Activated naive CD4-positive, alpha-beta T cell treated with anti-CD3 and anti-CD28 coated beads, Interleukin-2, amount 50 U/mL, for 24 hours (primary cell): ENCODE data around the gene ATP1A2.
"Not testable (repeated sequence)": the region's sequence is repeated elsewhere in the genome, so short reads cannot be mapped to it uniquely, and the experiment has no call there.

Experiments used
- H3K27ac Mint-ChIP-seq: one replicate; pipeline ENCODE4 v1.8.0; 2021; ENCODE audit warnings: mild to moderate bottlenecking, mixed read lengths
- H3K27me3 Mint-ChIP-seq: one replicate; pipeline ENCODE4 v1.8.0; 2021; ENCODE audit warnings: mixed read lengths
- H3K36me3 Mint-ChIP-seq: one replicate; pipeline ENCODE4 v1.8.0; 2021; ENCODE audit warnings: mixed read lengths
- H3K4me1 Mint-ChIP-seq: one replicate; pipeline ENCODE4 v1.8.0; 2021; ENCODE audit warnings: mixed read lengths
- H3K4me3 Mint-ChIP-seq: one replicate; pipeline ENCODE4 v1.8.0; 2021; ENCODE audit warnings: mild to moderate bottlenecking, mixed read lengths
- H3K9me3 Mint-ChIP-seq: one replicate; pipeline ENCODE4 v1.8.0; 2021; ENCODE audit warnings: mixed read lengths

ATP1A2 gene

GRCh38 chr1:160124705-160125478, 9.3 kb downstream of the ATP1A2 start:
- Mint-ChIP-seq H3K27me3 (no peaks in the 10 kb centered on the region), H3K4me1 (no peaks in the 10 kb centered on the region), H3K36me3 (no peaks in the 10 kb centered on the region), H3K9me3 (no peaks in the 10 kb centered on the region), H3K4me3 (no peak overlapping the region), H3K27ac (no peak overlapping the region)

GRCh38 chr1:160125746-160126145, 10.2 kb downstream of the ATP1A2 start:
- Mint-ChIP-seq H3K4me3 (no peak overlapping the region), H3K9me3 (no peaks in the 10 kb centered on the region), H3K27me3 (peaks cover 2% of the 10 kb centered on the region), H3K27ac (no peak overlapping the region), H3K4me1 (no peaks in the 10 kb centered on the region), H3K36me3 (no peaks in the 10 kb centered on the region)

GRCh38 chr1:160126342-160126741, 10.8 kb downstream of the ATP1A2 start:
- not testable (repeated sequence) for H3K9me3 Mint-ChIP-seq, H3K27me3 Mint-ChIP-seq, H3K27ac Mint-ChIP-seq, H3K36me3 Mint-ChIP-seq, H3K4me1 Mint-ChIP-seq, H3K4me3 Mint-ChIP-seq

- Mint-ChIP-seq H3K27me3 (peaks cover 6% of the 10 kb centered on the region), H3K4me3 (no peak overlapping the region), H3K4me1 (no peaks in the 10 kb centered on the region), H3K36me3 (no peaks in the 10 kb centered on the region), H3K9me3 (no peaks in the 10 kb centered on the region), H3K27ac (no peak overlapping the region)
These were observed 11.8 kb downstream of the ATP1A2 start for GRCh38 chr1:160127381-160127780.

- no peak overlapping the region for H3K27ac Mint-ChIP-seq
- H3K27me3 Mint-ChIP-seq = peaks cover 6% of the 10 kb centered on the region
- no peak overlapping the region for H3K4me3 Mint-ChIP-seq
- H3K36me3 Mint-ChIP-seq = no peaks in the 10 kb centered on the region
- H3K4me1 Mint-ChIP-seq = no peaks in the 10 kb centered on the region
- no peaks in the 10 kb centered on the region for H3K9me3 Mint-ChIP-seq
These were observed 12.4 kb downstream of the ATP1A2 start for GRCh38 chr1:160127865-160128523.

GRCh38 chr1:160128636-160129035, 13.1 kb downstream of the ATP1A2 start:
- Mint-ChIP-seq H3K4me1 (no peaks in the 10 kb centered on the region), H3K9me3 (no peaks in the 10 kb centered on the region)

GRCh38 chr1:160129046-160129445, 13.5 kb downstream of the ATP1A2 start:
- Mint-ChIP-seq H3K27me3 (peaks cover 6% of the 10 kb centered on the region), H3K9me3 (no peaks in the 10 kb centered on the region), H3K36me3 (no peaks in the 10 kb centered on the region), H3K27ac (no peak overlapping the region), H3K4me1 (no peaks in the 10 kb centered on the region), H3K4me3 (no peak overlapping the region)

More at GRCh38 chr1:160128636-160129035, 13.1 kb downstream of the ATP1A2 start:
- Mint-ChIP-seq H3K27ac (no peak overlapping the region), H3K27me3 (peaks cover 6% of the 10 kb centered on the region), H3K4me3 (no peak overlapping the region), H3K36me3 (no peaks in the 10 kb centered on the region)

- H3K27me3 Mint-ChIP-seq = peaks cover 6% of the 10 kb centered on the region
- no peak overlapping the region for H3K4me3 Mint-ChIP-seq
- H3K9me3 Mint-ChIP-seq = no peaks in the 10 kb centered on the region
- no peak overlapping the region for H3K27ac Mint-ChIP-seq
- no peaks in the 10 kb centered on the region for H3K36me3 Mint-ChIP-seq
- no peaks in the 10 kb centered on the region for H3K4me1 Mint-ChIP-seq
These were observed 14.0 kb downstream of the ATP1A2 start for GRCh38 chr1:160129558-160129957.

GRCh38 chr1:160129966-160130365, 14.4 kb downstream of the ATP1A2 start:
- Mint-ChIP-seq H3K4me3 (no peak overlapping the region), H3K36me3 (no peaks in the 10 kb centered on the region), H3K9me3 (no peaks in the 10 kb centered on the region), H3K4me1 (no peaks in the 10 kb centered on the region), H3K27ac (no peak overlapping the region), H3K27me3 (peaks cover 6% of the 10 kb centered on the region)

GRCh38 chr1:160130486-160130885, 14.9 kb downstream of the ATP1A2 start:
- no peak overlapping the region for H3K4me3 Mint-ChIP-seq
- peaks cover 6% of the 10 kb centered on the region for H3K27me3 Mint-ChIP-seq
- no peaks in the 10 kb centered on the region for H3K4me1 Mint-ChIP-seq
- H3K27ac Mint-ChIP-seq = no peak overlapping the region
- H3K36me3 Mint-ChIP-seq = no peaks in the 10 kb centered on the region
- no peaks in the 10 kb centered on the region for H3K9me3 Mint-ChIP-seq

- Mint-ChIP-seq H3K27me3 (peaks cover 6% of the 10 kb centered on the region), H3K27ac (no peak overlapping the region), H3K9me3 (no peaks in the 10 kb centered on the region), H3K4me1 (no peaks in the 10 kb centered on the region), H3K36me3 (no peaks in the 10 kb centered on the region), H3K4me3 (no peak overlapping the region)
These were observed 15.4 kb downstream of the ATP1A2 start for GRCh38 chr1:160130939-160131338.

- H3K36me3 Mint-ChIP-seq = no peaks in the 10 kb centered on the region
- H3K9me3 Mint-ChIP-seq = no peaks in the 10 kb centered on the region
- H3K4me1 Mint-ChIP-seq = no peaks in the 10 kb centered on the region
- H3K27ac Mint-ChIP-seq = no peak overlapping the region
- no peak overlapping the region for H3K4me3 Mint-ChIP-seq
- peaks cover 6% of the 10 kb centered on the region for H3K27me3 Mint-ChIP-seq
These were observed 16.4 kb downstream of the ATP1A2 start for GRCh38 chr1:160131803-160132565.

- H3K36me3 Mint-ChIP-seq = no peaks in the 10 kb centered on the region
- H3K27ac Mint-ChIP-seq = no peak overlapping the region
- H3K27me3 Mint-ChIP-seq = peaks cover 6% of the 10 kb centered on the region
- no peak overlapping the region for H3K4me3 Mint-ChIP-seq
- H3K9me3 Mint-ChIP-seq = no peaks in the 10 kb centered on the region
- H3K4me1 Mint-ChIP-seq = no peaks in the 10 kb centered on the region
These were observed 18.6 kb downstream of the ATP1A2 start for GRCh38 chr1:160133990-160134770.

GRCh38 chr1:160134791-160135572, 19.4 kb downstream of the ATP1A2 start:
- Mint-ChIP-seq H3K27me3 (peaks cover 6% of the 10 kb centered on the region), H3K27ac (no peak overlapping the region), H3K4me3 (no peak overlapping the region), H3K9me3 (no peaks in the 10 kb centered on the region), H3K4me1 (no peaks in the 10 kb centered on the region), H3K36me3 (no peaks in the 10 kb centered on the region)
